Tibial nerve (tissue), 4 donors: ENCODE results near the gene MYL6. TPM values are rescaled to one million over a fixed set of nuclear protein-coding genes. Genes with fewer than 3 reads are reported as not detected.

ENCODE experiments used
- DNase-seq, 2 donors: peaks; one replicate each; pipeline ENCODE4 v3.0.0-alpha.2; 2019; ENCODE audit warnings: low spot score in 2 of 2
- H3K27ac ChIP-seq, 4 donors: fragments of 200-600 bp; sonication (generic) in 3 of 4; one replicate each; pipeline ENCODE4 v1.5.1; 2017 to 2019; ENCODE audit warnings: mild to moderate bottlenecking in 1 of 4
- H3K27me3 ChIP-seq, 2 donors: fragments of 200-600 bp; sonication (generic) in 1 of 2; one replicate each; pipeline versions ENCODE4 v1.5.1 to v1.6.0; 2017 to 2019
- H3K36me3 ChIP-seq, 3 donors: fragments of 200-600 bp; sonication (generic); one replicate each; pipeline ENCODE4 v1.5.1; 2018 to 2019
- H3K4me1 ChIP-seq, 4 donors: fragments of 200-600 bp; sonication (generic) in 3 of 4; one replicate each; pipeline ENCODE4 v1.5.1; 2017 to 2019
- H3K4me3 ChIP-seq, 4 donors: fragments of 200-600 bp; sonication (generic) in 3 of 4; one replicate each; pipeline ENCODE4 v1.5.1; 2017 to 2019; ENCODE audit warnings: mild to moderate bottlenecking in 1 of 4, moderate library complexity in 1 of 4
- H3K9me3 ChIP-seq, 4 donors: fragments of 200-600 bp; sonication (generic) in 3 of 4; one replicate each; pipeline ENCODE4 v1.5.1; 2017 to 2019
- CTCF ChIP-seq, 5 experiments: fragments of 200-600 bp in 3 of 5; fragments of 450-650 bp in 2 of 5; sonication (generic) in 3 of 5; IDR thresholded peaks; one replicate each; pipeline ENCODE4 v1.5.1; 2016 to 2019; ENCODE audit warnings: antibody characterized with exemption in 5 of 5, mild to moderate bottlenecking in 3 of 5, moderate library complexity in 2 of 5
- EP300 ChIP-seq, 2 donors: sonication (generic); formaldehyde crosslinking; IDR thresholded peaks; one replicate each; pipeline ENCODE4 v1.6.1; 2017; ENCODE audit warnings: antibody characterized with exemption in 2 of 2, mild to moderate bottlenecking in 1 of 2
- POLR2A ChIP-seq, 2 donors: fragments of 450-650 bp; IDR thresholded peaks; one replicate each; pipeline ENCODE4 v1.6.1; 2017; ENCODE audit warnings: antibody characterized with exemption in 2 of 2, mild to moderate bottlenecking in 2 of 2, moderate library complexity in 2 of 2
- WGBS, 2 donors: methylation state at CpG; one replicate each; pipeline ENCODE4 v1.1.5; 2018; 5-methylcytosine and 5-hydroxymethylcytosine counted together
- total RNA-seq, 4 donors: library from RNA; depleted of rRNA; stranded (reverse); fragments of >200 nt; gene quantifications; one replicate each; pipeline ENCODE4 v1.1.0, GENCODE V29; 2016

Gene MYL6
- total RNA-seq, 4 donors from 2014 or later: 1,194 to 1,879 (median 1,515) TPM

GRCh38 chr12:56126732-56127239, 31.4 kb upstream of the MYL6 start:
- peaks cover 5 to 32% (median 24%) of the 10 kb centered on the region in 4 donors for H3K4me1 ChIP-seq
- H3K4me3 ChIP-seq: peak overlapping the region in 1 of 4 donors; percentile 84
- no peak for TF ChIP-seq CTCF (IDR thresholded peaks at IDR 0.05)
- no peak for TF ChIP-seq POLR2A (IDR thresholded peaks at IDR 0.05)
- no peak for TF ChIP-seq EP300 (IDR thresholded peaks at IDR 0.05)
- 59 to 60% methylated on average over 3 of the region's 3 CpGs for WGBS, 2 donors
- H3K27me3 ChIP-seq: no peaks in the 10 kb centered on the region
- H3K9me3 ChIP-seq: no peaks in the 10 kb centered on the region
- H3K36me3 ChIP-seq: peaks cover 6 to 37% (median 16%) of the 10 kb centered on the region in 3 donors
- DNase-seq: no peak
- peak overlapping the region; percentile 75 to 93 (median 87) for H3K27ac ChIP-seq

GRCh38 chr12:56127485-56127887, 30.7 kb upstream of the MYL6 start:
- Histone ChIP-seq H3K27me3 (no peaks in the 10 kb centered on the region), H3K4me3 (peak overlapping the region; percentile 31 to 84 (median 56)), H3K4me1 (peaks cover 5 to 32% (median 24%) of the 10 kb centered on the region in 4 donors), H3K36me3 (peaks cover 6 to 37% (median 18%) of the 10 kb centered on the region in 3 donors), H3K9me3 (no peaks in the 10 kb centered on the region), H3K27ac (peak overlapping the region; percentile 75 to 93 (median 87))
- no peak for DNase-seq
- TF ChIP-seq EP300 (IDR thresholded peaks at IDR 0.05): no peak
- TF ChIP-seq CTCF (IDR thresholded peaks at IDR 0.05): no peak
- TF ChIP-seq POLR2A (IDR thresholded peaks at IDR 0.05): no peak
- 0 to 1% methylated on average over 8 of the region's 8 CpGs for WGBS, 2 donors

DNA sequence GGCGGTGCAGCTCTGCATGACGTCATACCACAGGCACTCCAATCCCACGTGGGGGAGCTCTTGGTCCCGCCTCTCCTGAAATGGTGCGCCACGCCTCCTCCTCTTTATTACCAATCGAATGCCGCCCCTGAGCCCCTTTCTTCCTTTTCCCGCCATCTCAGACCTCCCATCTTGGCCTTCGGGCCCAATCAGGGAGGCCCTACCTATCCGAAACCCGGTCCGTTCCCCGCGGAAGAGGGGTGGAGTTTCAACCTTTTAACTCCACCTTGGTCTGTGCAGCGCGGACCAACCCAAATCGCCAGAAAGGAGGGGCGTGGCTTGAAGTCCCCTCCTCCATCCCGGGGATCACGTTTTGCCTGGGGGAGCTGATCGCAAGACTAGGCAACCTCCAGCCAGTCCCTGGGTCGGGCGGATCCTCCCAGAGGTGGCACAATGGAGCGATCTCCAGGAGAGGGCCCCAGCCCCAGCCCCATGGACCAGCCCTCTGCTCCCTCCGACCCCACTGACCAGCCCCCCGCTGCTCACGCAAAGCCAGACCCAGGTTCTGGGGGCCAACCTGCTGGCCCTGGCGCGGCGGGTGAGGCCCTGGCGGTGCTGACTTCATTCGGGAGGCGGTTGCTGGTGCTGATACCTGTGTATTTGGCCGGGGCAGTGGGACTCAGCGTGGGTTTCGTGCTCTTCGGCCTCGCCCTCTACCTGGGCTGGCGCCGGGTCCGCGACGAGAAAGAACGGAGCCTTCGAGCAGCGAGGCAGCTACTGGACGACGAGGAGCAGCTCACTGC, 30.1 kb upstream of the MYL6 start, which contains the start of gene ESYT1:
ESYT1 (plus strand) TSS at position 380 of the 782 bp plus-strand sequence; CDS start at position 433, 53 bp downstream.
- 0 to 2% methylated on average over 16 to 26 of the region's 49 CpGs for WGBS, 2 donors
- peaks cover 5 to 32% (median 24%) of the 10 kb centered on the region in 4 donors for H3K4me1 ChIP-seq

DNA sequence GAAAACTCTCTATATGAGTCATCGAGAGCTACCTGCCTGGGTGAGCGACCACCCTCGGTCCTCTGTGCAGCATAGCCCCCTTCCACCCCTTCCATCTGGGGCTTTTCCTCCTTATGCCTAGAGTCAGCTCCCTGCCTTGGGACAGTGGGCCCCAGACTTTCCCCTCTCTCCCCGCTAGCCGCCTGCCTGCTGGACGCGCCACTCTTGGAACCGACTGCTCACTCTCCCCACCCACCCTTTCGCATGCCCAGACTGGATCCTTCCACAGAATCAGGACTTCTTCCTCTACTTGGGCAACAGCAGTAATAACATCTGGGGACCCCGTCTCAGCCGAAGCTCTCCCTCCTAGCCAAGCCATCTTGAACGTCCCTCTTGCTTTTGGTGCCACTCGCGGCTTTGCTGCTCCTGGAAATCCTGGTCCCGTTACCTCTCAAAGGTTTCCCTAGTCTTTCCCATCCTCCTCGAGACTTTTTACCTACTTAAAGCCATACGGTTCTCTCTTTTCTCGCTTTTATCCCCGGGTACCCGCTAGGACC, 29.4 kb upstream of the MYL6 start:
- Histone ChIP-seq H3K36me3 (peaks cover 6 to 39% (median 30%) of the 10 kb centered on the region in 3 donors), H3K4me1 (peaks cover 5 to 32% (median 24%) of the 10 kb centered on the region in 4 donors), H3K4me3 (peak overlapping the region; percentile 56 to 87 (median 76)), H3K27ac (peak overlapping the region; percentile 86 to 92 (median 88)), H3K9me3 (no peaks in the 10 kb centered on the region), H3K27me3 (no peaks in the 10 kb centered on the region)
- DNase-seq: peak in 1 of 2 donors; percentile 30
- 0 to 2% methylated on average over 19 of the region's 20 CpGs for WGBS, 2 donors
- TF ChIP-seq POLR2A (IDR thresholded peaks at IDR 0.05) (no peak), EP300 (IDR thresholded peaks at IDR 0.05) (no peak), CTCF (IDR thresholded peaks at IDR 0.05) (no peak)

More for the DNA sequence above, 30.1 kb upstream of the MYL6 start, which contains the start of gene ESYT1:
- TF ChIP-seq POLR2A (IDR thresholded peaks at IDR 0.05) (peak; percentile 92 to 98), CTCF (IDR thresholded peaks at IDR 0.05) (peak in 1 of 5 experiments; percentile 37), EP300 (IDR thresholded peaks at IDR 0.05) (peak; percentile 64 to 98)
- peak; percentile 98 to 99 for DNase-seq
- Histone ChIP-seq H3K9me3 (no peaks in the 10 kb centered on the region), H3K27me3 (no peaks in the 10 kb centered on the region), H3K27ac (peak within 1 kb of the TSS; percentile 86 to 93 (median 92)), H3K36me3 (peaks cover 6 to 38% (median 24%) of the 10 kb centered on the region in 3 donors), H3K4me3 (peak within 1 kb of the TSS; percentile 56 to 87 (median 76))
